HG03342 (cell line): ENCODE measurements around the gene LGALS4.
"Not testable (repeated sequence)": the region's sequence is repeated elsewhere in the genome, so short reads cannot be mapped to it uniquely, and the experiment has no call there.

ENCODE experiments used
- ATAC-seq: cut with Tn5 transposase; IDR thresholded peaks from one replicate; pipeline ENCODE4 v1.9.1; 2021; ENCODE audit warnings: mild to moderate bottlenecking, moderate library complexity; ENCODE audit not compliant: unreplicated experiment

Gene LGALS4, protein sequence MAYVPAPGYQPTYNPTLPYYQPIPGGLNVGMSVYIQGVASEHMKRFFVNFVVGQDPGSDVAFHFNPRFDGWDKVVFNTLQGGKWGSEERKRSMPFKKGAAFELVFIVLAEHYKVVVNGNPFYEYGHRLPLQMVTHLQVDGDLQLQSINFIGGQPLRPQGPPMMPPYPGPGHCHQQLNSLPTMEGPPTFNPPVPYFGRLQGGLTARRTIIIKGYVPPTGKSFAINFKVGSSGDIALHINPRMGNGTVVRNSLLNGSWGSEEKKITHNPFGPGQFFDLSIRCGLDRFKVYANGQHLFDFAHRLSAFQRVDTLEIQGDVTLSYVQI

DNA sequence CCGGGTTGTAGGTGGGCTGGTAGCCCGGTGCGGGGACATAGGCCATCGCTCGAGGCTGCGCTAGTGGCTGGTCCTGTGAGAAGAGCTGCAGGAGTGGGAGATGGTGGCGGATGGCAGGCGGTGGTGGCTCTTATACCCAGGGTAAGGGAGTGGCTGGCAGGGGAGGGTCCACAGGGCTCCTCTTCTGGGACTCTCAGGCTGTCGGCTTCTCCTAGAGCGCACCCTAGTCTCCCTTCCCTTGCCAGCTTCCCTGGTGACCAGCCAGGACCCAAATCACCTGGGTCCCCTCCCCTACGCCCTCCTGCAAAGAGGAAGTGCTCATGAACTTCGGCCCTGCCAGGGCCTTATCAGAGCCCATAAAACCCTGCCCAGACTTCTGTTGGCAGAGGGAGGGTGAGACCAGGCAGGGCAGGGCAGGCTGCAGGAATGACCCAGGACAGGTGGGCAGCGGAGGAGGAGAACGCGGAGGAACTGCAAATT, at the start of gene LGALS4:
Gene LGALS4, minus strand, starts transcription at position 105 of the 480 bp plus-strand sequence. Its CDS starts 59 bp downstream, at position 46.
- ATAC-seq, result no peak

GRCh38 chr19:38861368-38861767, 48.6 kb upstream of the LGALS4 start:
- ATAC-seq, result no peak

DNA sequence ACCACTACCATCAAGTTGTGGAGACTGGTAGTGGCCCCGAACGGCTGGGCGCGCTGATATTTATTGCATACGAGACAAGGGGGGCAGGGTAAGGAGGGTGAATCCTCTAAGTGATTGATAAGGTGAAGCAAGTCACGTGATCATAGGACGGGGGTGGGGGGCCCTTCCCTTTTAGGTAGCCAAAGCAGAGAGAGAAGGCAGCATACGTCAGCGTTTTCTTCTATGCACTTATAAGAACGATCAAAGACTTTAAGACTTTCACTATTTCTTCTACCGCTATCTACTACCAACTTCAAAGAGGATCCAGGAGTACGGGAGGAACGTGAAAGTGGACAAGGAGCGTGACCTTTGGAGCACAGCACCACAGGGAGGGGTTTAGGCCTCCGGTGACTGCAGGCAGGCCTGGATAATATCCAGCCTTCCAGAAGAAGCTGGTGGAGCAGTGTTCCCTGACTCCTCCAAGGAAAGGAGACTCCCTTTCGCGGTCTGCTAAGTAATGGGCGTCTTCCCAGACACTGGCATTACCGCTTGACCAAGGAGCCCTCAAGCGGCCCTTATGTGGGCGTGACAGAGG, 47.0 kb upstream of the LGALS4 start:
- not testable (repeated sequence) for ATAC-seq

GRCh38 chr19:38856813-38857212, 44.1 kb upstream of the LGALS4 start:
- no peak for ATAC-seq

DNA sequence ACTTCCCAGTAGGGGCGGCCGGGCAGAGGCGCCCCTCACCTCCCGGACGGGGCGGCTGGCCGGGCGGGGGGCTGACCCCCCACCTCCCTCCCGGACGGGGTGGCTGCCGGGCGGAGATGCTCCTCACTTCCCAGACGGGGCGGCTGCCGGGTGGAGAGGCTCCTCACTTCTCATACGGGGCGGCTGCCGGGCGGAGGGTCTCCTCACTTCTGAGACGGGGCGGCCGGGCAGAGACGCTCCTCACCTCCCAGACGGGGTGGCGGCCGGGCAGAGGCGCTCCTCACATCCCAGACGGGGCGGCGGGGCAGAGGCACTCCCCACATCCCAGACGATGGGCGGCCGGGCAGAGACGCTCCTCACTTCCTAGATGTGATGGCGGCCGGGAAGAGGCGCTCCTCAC, 43.0 kb upstream of the LGALS4 start:
- ATAC-seq, result not testable (repeated sequence)

DNA sequence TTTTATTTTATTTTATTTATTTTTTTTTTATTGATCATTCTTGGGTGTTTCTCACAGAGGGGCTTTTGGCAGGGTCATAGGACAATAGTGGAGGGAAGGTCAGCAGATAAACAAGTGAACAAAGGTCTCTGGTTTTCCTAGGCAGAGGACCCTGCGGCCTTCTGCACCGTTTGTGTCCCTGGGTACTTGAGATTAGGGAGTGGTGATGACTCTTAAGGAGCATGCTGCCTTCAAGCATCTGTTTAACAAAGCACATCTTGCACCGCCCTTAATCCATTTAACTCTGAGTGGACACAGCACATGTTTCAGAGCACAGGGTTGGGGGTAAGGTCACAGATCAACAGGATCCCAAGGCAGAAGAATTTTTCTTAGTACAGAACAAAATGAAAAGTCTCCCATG, 42.2 kb upstream of the LGALS4 start:
- ATAC-seq, result not testable (repeated sequence)

DNA sequence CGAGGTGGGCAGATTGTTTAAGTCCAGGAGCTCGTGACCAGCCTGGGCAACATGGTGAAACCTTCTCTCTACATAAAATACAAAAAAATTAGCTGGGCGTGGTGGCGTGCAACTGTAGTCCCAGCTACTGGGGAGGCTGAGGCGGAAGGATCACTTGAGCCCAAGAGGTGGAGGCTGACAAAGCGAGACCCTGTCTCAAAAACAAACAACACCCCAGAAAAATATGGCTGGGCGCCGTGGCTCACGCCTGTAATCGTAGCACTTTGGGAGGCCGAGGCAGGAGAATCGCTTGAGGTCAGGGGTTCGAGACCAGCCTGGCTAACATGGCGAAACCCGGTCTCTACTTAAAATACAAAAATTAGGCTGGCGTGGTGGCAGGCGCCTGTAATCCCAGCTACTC, 40.5 kb upstream of the LGALS4 start:
- ATAC-seq, result no peak

GRCh38 chr19:38852231-38853044, 39.7 kb upstream of the LGALS4 start:
- ATAC-seq, result no peak

- no peak for ATAC-seq
Observed at GRCh38 chr19:38851622-38852230, 39.0 kb upstream of the LGALS4 start.

GRCh38 chr19:38850976-38851621, 38.4 kb upstream of the LGALS4 start:
- no peak for ATAC-seq

- ATAC-seq, result peak; percentile 59
Observed at GRCh38 chr19:38850436-38850975, 37.8 kb upstream of the LGALS4 start.

GRCh38 chr19:38849860-38850435, 37.2 kb upstream of the LGALS4 start, which contains the start of gene HNRNPL:
TSS of gene HNRNPL (minus strand) at chr19:38849986. CDS start at chr19:38849966, 20 bp downstream.
- ATAC-seq, result peak; percentile 53

GRCh38 chr19:38849147-38849859, 36.6 kb upstream of the LGALS4 start:
- no peak for ATAC-seq

- ATAC-seq, result no peak
Observed at GRCh38 chr19:38848299-38849146, 35.8 kb upstream of the LGALS4 start.

- no peak for ATAC-seq
Observed at GRCh38 chr19:38846097-38846496, 33.4 kb upstream of the LGALS4 start.

GRCh38 chr19:38845374-38846024, 32.8 kb upstream of the LGALS4 start:
- ATAC-seq, result no peak

GRCh38 chr19:38844093-38844686, 31.4 kb upstream of the LGALS4 start:
- no peak for ATAC-seq
